Measurements from ENCODE around the gene GJC1. TPM values are rescaled to one million over a fixed set of nuclear protein-coding genes. Genes with fewer than 3 reads are reported as not detected.

The GJC1 gene
- total RNA-seq, 1 experiment from 2014 or later: 89.4 TPM

GRCh38 chr17:44782326-44782850, 47.7 kb downstream of the GJC1 start:
- intact Hi-C loops (cut with micrococcal nuclease; ENCODE audit: unreplicated experiment) (no loop called here), in situ Hi-C loops (cut with HindIII; ENCODE audit: low pct_unique_long_range_greater_than_20kb, low sequenced_read_pairs) (no loop called here)
- POLR2A ChIA-PET: no interaction called here
- no peak for ATAC-seq
- no peaks in the 10 kb centered on the region for H3K9me3 ChIP-seq (ENCODE audit: control insufficient read depth, insufficient read depth, low read depth, low read length)
- H3K36me3 ChIP-seq (ENCODE audit: control insufficient read depth, insufficient read depth, low read length): no peaks in the 10 kb centered on the region
- no peaks in the 10 kb centered on the region; the same call in none of the 2 replicates for H3K4me1 ChIP-seq (ENCODE audit: control insufficient read depth, insufficient read depth, low read length)
- BruUV-seq (replicated peaks): no TSS peak
- no peak overlapping the region for H3K27ac ChIP-seq (ENCODE audit: low read length)
- CTCF ChIA-PET: no interaction called here
- H3K4me3 ChIP-seq (ENCODE audit: low read depth in 2 of 2, low read length in 2 of 2): no peak overlapping the region
- H3K27me3 ChIP-seq (ENCODE audit: control insufficient read depth, insufficient read depth, low read length): no peaks in the 10 kb centered on the region
- DNase-seq (ENCODE audit: low read depth, low spot score): no peak
- TF ChIP-seq TCF7L2 (IDR thresholded peaks at IDR 0.05; ENCODE audit: low read depth, low read length) (no peak), SIN3A (IDR thresholded peaks at IDR 0.05; ENCODE audit: borderline replicate concordance, insufficient read depth, low read depth, low read length) (no peak), REST (IDR thresholded peaks at IDR 0.05; ENCODE audit: insufficient read depth in 1 of 2, low read depth in 2 of 2, low read length in 1 of 2) (no peak), POLR2AphosphoS5 (IDR thresholded peaks at IDR 0.05; ENCODE audit: low read depth, low read length) (no peak), CTCF (IDR thresholded peaks at IDR 0.05) (no peak)

DNA sequence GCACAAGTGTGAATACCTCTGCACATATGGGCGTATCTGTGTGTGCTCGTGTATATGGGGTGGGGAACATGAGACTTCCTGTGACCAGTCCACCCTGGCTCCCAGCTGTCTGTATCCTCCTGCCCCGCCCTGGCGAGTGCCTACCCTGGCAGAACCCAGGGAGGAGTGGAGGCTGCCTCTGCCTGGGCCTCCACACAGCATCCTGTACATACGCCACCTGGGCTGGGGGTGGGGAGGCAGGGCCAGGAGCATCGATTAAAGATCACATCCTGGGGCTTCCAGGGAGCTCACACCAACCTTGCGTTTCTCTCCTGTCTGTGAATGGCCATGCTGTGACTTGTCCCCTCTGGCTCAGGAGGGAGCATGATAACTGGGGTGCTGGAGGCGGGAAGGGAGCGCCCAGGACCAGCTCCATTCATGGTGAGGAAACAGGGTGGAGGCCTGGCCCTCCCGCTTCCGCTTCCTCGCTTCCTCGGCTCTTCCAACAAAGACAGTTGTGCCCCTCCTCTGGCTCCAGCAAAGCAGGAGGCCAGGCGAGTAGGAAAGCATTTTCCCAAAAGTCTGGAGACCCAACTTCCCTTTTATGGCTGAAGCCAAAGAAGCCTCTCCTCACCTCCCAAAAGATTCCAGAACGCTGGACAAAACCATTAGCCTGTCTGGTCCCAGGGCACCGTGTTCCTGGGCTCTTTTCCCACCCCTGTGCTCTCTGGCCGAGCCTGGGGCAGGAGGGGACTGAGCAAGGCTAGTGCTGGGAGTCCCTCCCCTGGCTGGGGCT, 48.3 kb downstream of the GJC1 start:
- Histone ChIP-seq H3K4me1 (ENCODE audit: control insufficient read depth, insufficient read depth, low read length) (no peaks in the 10 kb centered on the region; the same call in none of the 2 replicates), H3K36me3 (ENCODE audit: control insufficient read depth, insufficient read depth, low read length) (no peaks in the 10 kb centered on the region), H3K27ac (ENCODE audit: low read length) (no peak overlapping the region), H3K9me3 (ENCODE audit: control insufficient read depth, insufficient read depth, low read depth, low read length) (no peaks in the 10 kb centered on the region), H3K4me3 (ENCODE audit: low read depth in 2 of 2, low read length in 2 of 2) (no peak overlapping the region), H3K27me3 (ENCODE audit: control insufficient read depth, insufficient read depth, low read length) (no peaks in the 10 kb centered on the region)
- POLR2A ChIA-PET: no interaction called here
- in situ Hi-C loops (cut with HindIII; ENCODE audit: low pct_unique_long_range_greater_than_20kb, low sequenced_read_pairs) (no loop called here), intact Hi-C loops (cut with micrococcal nuclease; ENCODE audit: unreplicated experiment) (no loop called here)
- DNase-seq (ENCODE audit: low read depth, low spot score) (no peak), ATAC-seq (no peak)
- CTCF ChIA-PET: no interaction called here
- BruUV-seq (replicated peaks): no TSS peak
- TF ChIP-seq SIN3A (IDR thresholded peaks at IDR 0.05; ENCODE audit: borderline replicate concordance, insufficient read depth, low read depth, low read length) (no peak), REST (IDR thresholded peaks at IDR 0.05; ENCODE audit: insufficient read depth in 1 of 2, low read depth in 2 of 2, low read length in 1 of 2) (no peak), TCF7L2 (IDR thresholded peaks at IDR 0.05; ENCODE audit: low read depth, low read length) (no peak), CTCF (IDR thresholded peaks at IDR 0.05) (no peak), POLR2AphosphoS5 (IDR thresholded peaks at IDR 0.05; ENCODE audit: low read depth, low read length) (no peak)

Data from Panc1 (cell line).